Colon (tissue), 2 donors: ENCODE data around the gene KCNJ14.

Source experiments
- FAIRE-seq: peaks from 2 replicates; lab custom pipeline; 2012; peaks lifted over from hg19 to GRCh38; lab: Jason Lieb, UNC
- donor health status: control.
- donor health status: control.

Gene KCNJ14

GRCh38 chr19:48508729-48509411, 53.5 kb downstream of the KCNJ14 start:
- FAIRE-seq, result no peak

DNA sequence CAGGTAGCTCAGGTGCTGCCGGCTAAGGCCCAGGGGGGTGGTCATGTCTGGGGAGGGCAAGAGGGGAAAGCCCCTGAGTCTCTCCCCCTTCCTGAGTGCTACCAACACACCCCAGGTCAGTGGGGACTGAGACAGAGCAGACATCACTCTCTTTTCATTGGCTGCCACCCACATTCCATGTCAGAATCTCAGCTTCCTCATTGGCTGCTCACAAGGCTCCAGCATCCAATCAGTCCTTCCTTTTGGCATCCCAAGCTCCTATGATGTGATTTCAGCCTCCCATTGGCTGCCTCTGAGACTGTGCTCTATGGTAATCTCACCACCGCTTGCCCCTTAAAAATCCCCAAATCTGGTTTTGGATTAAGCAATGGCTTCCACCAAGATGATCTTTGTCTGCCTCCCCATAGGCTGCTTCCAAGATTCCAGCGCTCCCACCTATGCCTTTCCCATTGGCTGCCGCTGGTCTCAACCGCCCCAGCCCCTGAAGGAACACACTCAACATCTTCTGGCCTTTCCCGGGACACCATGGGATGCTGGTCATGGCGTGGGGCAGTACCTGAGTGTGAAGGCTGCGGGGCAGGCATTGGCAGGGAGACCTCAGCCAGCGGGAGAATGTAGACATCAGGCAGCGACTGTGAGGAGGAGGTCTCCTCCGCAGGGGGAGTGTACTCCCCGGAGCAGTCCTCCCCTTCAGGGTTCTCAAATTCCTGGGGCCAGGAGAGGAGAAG, 54.3 kb downstream of the KCNJ14 start:
- FAIRE-seq, result no peak

- no peak for FAIRE-seq
Observed at GRCh38 chr19:48510421-48511268, 55.3 kb downstream of the KCNJ14 start.

DNA sequence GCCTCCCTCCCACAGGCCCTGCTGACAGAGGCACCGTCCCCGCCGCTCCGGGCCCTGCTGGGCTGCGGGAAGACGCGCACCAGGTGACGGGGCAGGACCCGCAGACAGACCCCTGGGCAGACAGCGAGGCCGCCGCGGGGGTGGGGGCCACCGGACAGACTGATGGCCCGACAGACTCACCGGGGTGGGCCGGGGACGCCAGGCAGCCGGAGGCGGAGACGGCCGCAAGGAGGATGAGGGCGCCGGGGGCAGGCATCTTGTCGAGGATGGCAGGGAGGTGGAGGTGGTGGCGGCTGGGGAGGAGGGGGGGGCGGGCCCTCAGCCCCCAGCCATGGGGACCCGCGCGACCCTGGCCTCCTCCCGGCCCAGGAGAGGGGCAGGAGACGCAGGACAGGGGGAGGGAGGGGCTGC, 56.0 kb downstream of the KCNJ14 start:
- no peak for FAIRE-seq

- no peak for FAIRE-seq
Observed at GRCh38 chr19:48511800-48512503, 56.6 kb downstream of the KCNJ14 start, which contains the start of gene LMTK3. Gene LMTK3, minus strand, starts transcription at chr19:48511835. Its CDS starts 259 bp downstream, at chr19:48511576.

DNA sequence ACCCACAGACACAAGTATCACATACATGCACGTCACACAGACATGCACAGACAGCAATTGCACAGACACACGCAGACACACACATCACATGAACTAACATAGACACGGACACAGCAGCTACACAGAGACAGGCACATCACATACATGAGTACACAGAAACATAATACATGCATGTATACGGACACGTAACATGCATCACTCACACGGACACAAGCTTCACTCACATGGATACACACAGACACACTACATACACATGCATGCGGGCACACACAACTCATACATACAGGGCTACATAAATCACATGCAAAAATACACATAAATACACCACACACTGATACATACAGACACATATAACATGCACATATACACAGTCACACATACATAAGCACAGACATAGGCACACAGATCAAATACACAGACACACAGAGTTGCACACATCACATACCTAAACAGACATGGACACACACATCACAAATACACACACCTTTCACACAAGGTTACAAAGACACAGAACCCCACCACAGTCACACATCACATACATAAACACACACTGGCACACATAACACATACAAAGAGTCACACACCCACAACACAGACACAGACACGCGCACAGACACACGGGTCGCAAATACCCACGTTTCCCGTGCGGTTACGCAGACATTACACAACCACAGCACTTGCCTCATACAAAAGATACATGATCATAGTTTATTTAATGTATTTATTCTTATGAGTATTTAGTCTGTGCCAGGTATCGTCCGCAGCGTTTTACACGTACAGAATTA, 57.3 kb downstream of the KCNJ14 start:
- FAIRE-seq, result no peak

DNA sequence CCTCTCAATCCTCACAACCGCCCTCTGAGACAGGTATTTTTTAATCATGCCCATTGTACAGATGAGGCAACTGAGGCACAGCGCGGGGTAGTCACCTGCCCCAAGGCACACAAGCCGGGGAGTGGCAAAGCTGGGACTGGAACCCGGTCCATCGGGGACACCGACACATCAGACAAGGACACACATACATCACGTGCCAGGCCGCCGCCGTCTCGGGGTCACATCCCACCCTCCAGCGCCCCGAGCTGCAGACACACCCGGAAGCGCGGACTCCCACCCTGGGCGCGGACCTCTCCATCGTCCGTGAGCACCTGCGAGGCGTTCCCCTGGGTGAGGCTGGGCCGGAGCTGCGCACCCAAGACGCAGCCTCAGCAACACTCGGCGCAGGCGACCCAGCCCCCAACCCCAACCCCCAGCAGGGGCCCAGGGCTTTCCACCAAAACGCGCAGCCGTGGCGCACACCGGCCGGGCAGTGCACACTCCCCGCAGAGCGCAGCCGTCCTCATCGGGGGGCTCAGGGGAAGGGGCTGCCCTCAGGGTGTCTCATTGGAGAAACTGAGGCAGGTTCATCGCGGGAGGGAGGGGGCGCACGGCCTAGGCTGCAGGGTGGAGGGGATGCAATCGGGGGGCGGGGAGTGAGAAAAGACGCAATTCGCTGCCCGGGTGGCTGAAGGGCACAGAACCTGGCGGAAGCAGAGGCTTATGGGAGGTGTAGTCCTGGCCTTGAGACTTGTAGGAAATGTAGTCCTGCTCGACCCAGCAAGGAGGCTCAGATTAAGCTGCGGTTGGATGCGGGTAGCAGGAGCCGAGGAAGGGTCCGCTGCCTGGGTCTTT, 58.1 kb downstream of the KCNJ14 start:
- FAIRE-seq, result no peak

GRCh38 chr19:48514123-48514458, 58.7 kb downstream of the KCNJ14 start:
- no peak for FAIRE-seq

- no peak for FAIRE-seq
Observed at GRCh38 chr19:48516536-48516935, 61.2 kb downstream of the KCNJ14 start.
